ENCODE measurements around the gene SAP30.

DNA sequence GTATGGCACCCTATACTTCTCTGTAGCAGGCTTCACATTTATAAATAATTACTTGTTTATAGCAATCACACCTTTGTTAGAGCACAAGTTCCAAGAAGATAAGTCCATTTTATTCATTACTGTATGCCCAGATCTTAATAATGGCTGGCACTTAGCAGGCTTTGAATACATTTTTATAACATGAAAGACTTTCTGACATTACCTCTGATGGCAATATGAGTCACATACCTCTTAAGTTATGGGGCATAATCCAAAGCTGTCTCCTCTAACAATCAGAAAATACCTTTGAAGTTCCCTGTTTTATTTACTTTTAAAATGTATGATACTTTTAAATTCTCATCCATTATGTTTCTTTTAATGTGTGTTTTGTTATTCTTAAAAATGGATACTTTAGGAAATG is 16.0 kb downstream of the SAP30 start:
- TF ChIP-seq POLR2A (IDR thresholded peaks at IDR 0.05) (no peak), CTCF (IDR thresholded peaks at IDR 0.05) (no peak)
